Ishikawa (cell line): ENCODE results near the gene VAMP3.

Source experiments
- CEBPB ChIP-seq: IDR thresholded peaks from 2 replicates; pipeline ENCODE4 v1.6.1; 2012
- TCF12 ChIP-seq: IDR thresholded peaks from 2 replicates; pipeline ENCODE4 v1.6.1; 2012; ENCODE audit warnings: low read depth
- YY1 ChIP-seq: IDR thresholded peaks from 2 replicates; pipeline ENCODE4 v1.6.1; 2012; ENCODE audit warnings: low read depth
- TF ChIP-seq, protein P1 (sequence below): IDR thresholded peaks from 2 replicates; pipeline ENCODE4 v1.6.1; 2012
- TF ChIP-seq, protein P2 (sequence below): IDR thresholded peaks from 2 replicates; pipeline ENCODE4 v1.6.1; 2012

DNA sequence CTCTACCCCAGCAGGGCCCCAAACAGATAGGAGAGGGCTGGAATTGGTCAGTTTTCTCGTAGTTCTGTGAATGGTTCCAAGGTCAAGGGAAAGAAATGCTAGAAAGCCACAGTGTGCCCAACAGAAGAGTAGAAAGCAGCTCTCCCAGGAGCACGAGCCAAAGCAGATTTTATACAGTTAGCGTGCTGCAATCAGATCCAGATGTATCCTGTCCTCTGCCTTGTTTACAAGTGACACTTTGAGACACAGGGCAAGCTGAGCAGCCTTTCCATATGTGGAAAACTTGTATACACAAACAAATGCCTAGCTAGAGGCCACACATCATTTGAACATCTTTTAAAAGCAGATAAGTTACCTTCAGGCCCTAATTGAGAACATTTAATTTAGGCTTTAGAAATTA lies 6.5 kb downstream of the VAMP3 start:
- TF ChIP-seq, protein P1, sequence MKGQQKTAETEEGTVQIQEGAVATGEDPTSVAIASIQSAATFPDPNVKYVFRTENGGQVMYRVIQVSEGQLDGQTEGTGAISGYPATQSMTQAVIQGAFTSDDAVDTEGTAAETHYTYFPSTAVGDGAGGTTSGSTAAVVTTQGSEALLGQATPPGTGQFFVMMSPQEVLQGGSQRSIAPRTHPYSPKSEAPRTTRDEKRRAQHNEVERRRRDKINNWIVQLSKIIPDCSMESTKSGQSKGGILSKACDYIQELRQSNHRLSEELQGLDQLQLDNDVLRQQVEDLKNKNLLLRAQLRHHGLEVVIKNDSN = no peak
- no peak for TF ChIP-seq TCF12
- no peak for TF ChIP-seq YY1
- TF ChIP-seq, protein P2, sequence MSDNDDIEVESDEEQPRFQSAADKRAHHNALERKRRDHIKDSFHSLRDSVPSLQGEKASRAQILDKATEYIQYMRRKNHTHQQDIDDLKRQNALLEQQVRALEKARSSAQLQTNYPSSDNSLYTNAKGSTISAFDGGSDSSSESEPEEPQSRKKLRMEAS = no peak
- no peak for TF ChIP-seq CEBPB
